HUES48 (cell line): ENCODE data around the gene KRT78.
"Not testable (repeated sequence)": the region's sequence is repeated elsewhere in the genome, so short reads cannot be mapped to it uniquely, and the experiment has no call there.

ENCODE experiments used
- H3K27ac ChIP-seq: one replicate; pipeline ENCODE4 v1.7.0; 2013; ENCODE audit warnings: low read depth, low read length, inconsistent platforms
- H3K27me3 ChIP-seq: 2 replicates; pipeline ENCODE4 v1.6.1; 2013; ENCODE audit warnings: mild to moderate bottlenecking, low read length; ENCODE audit not compliant: control insufficient read depth, insufficient read depth
- H3K36me3 ChIP-seq: 2 replicates; pipeline ENCODE4 v1.6.1; 2013; ENCODE audit warnings: low read length; ENCODE audit not compliant: control insufficient read depth, insufficient read depth
- H3K4me1 ChIP-seq: 2 replicates; pipeline ENCODE4 v1.6.1; 2013; ENCODE audit warnings: mild to moderate bottlenecking, low read length; ENCODE audit not compliant: control insufficient read depth, insufficient read depth
- H3K4me3 ChIP-seq: 2 replicates; pipeline ENCODE4 v1.5.1; 2013; ENCODE audit warnings: mild to moderate bottlenecking, low read depth, low read length
- H3K9ac ChIP-seq: 2 replicates; pipeline ENCODE4 v1.6.1; 2013; ENCODE audit warnings: mild to moderate bottlenecking, low read depth, low read length, moderate library complexity
- H3K9me3 ChIP-seq: 2 replicates; pipeline ENCODE4 v1.6.1; 2013; ENCODE audit warnings: low read length; ENCODE audit not compliant: control insufficient read depth, insufficient read depth

The KRT78 gene

GRCh38 chr12:52798671-52799504 lies 49.9 kb downstream of the KRT78 start:
- no peaks in the 10 kb centered on the region for H3K27me3 ChIP-seq
- peaks cover 15% of the 10 kb centered on the region for H3K4me1 ChIP-seq
- H3K4me3 ChIP-seq = no peak overlapping the region

GRCh38 chr12:52798003-52798670 lies 50.7 kb downstream of the KRT78 start:
- Histone ChIP-seq H3K4me3 (no peak overlapping the region), H3K4me1 (peaks cover 15% of the 10 kb centered on the region), H3K36me3 (no peaks in the 10 kb centered on the region), H3K9me3 (no peaks in the 10 kb centered on the region), H3K9ac (no peak overlapping the region), H3K27ac (no peak overlapping the region), H3K27me3 (no peaks in the 10 kb centered on the region)

More at GRCh38 chr12:52798671-52799504, 49.9 kb downstream of the KRT78 start:
- H3K36me3 ChIP-seq = no peaks in the 10 kb centered on the region
- no peaks in the 10 kb centered on the region for H3K9me3 ChIP-seq
- H3K9ac ChIP-seq = no peak overlapping the region
- no peak overlapping the region for H3K27ac ChIP-seq

- H3K36me3 ChIP-seq = no peaks in the 10 kb centered on the region
- H3K4me1 ChIP-seq = peaks cover 15% of the 10 kb centered on the region
- no peak overlapping the region for H3K27ac ChIP-seq
- H3K9me3 ChIP-seq = no peaks in the 10 kb centered on the region
- H3K4me3 ChIP-seq = no peak overlapping the region
- H3K27me3 ChIP-seq = no peaks in the 10 kb centered on the region
- H3K9ac ChIP-seq = no peak overlapping the region
Observed at GRCh38 chr12:52797529-52797894, 51.3 kb downstream of the KRT78 start.

GRCh38 chr12:52796839-52797528 lies 51.8 kb downstream of the KRT78 start:
- Histone ChIP-seq H3K4me1 (peaks cover 15% of the 10 kb centered on the region), H3K27me3 (no peaks in the 10 kb centered on the region), H3K36me3 (no peaks in the 10 kb centered on the region), H3K9ac (no peak overlapping the region), H3K9me3 (no peaks in the 10 kb centered on the region), H3K4me3 (no peak overlapping the region), H3K27ac (no peak overlapping the region)

- no peaks in the 10 kb centered on the region for H3K9me3 ChIP-seq
- H3K27me3 ChIP-seq = no peaks in the 10 kb centered on the region
- peaks cover 15% of the 10 kb centered on the region for H3K4me1 ChIP-seq
- no peak overlapping the region for H3K4me3 ChIP-seq
- no peak overlapping the region for H3K27ac ChIP-seq
- H3K9ac ChIP-seq = no peak overlapping the region
- no peaks in the 10 kb centered on the region for H3K36me3 ChIP-seq
Observed at GRCh38 chr12:52796429-52796794, 52.4 kb downstream of the KRT78 start.

- Histone ChIP-seq H3K36me3 (no peaks in the 10 kb centered on the region), H3K9ac (no peak within 1 kb of the TSS), H3K4me1 (peaks cover 15% of the 10 kb centered on the region), H3K27me3 (no peaks in the 10 kb centered on the region), H3K4me3 (no peak within 1 kb of the TSS), H3K9me3 (no peaks in the 10 kb centered on the region), H3K27ac (no peak within 1 kb of the TSS)
Observed at GRCh38 chr12:52795694-52796428, 52.9 kb downstream of the KRT78 start, which contains the start of gene KRT3. Gene KRT3 (minus strand): TSS chr12:52796117. CDS start chr12:52796042, 75 bp downstream.

- not testable (repeated sequence) for H3K36me3 ChIP-seq, H3K9me3 ChIP-seq, H3K9ac ChIP-seq, H3K27me3 ChIP-seq, H3K27ac ChIP-seq, H3K4me1 ChIP-seq, H3K4me3 ChIP-seq
Observed at GRCh38 chr12:52795332-52795674, 53.5 kb downstream of the KRT78 start.

- no peaks in the 10 kb centered on the region for H3K27me3 ChIP-seq
Observed at GRCh38 chr12:52794479-52795331, 54.1 kb downstream of the KRT78 start.

GRCh38 chr12:52792185-52793029 lies 56.4 kb downstream of the KRT78 start:
- H3K27ac ChIP-seq = no peak overlapping the region
- no peaks in the 10 kb centered on the region for H3K9me3 ChIP-seq
- no peak overlapping the region for H3K4me3 ChIP-seq
- no peaks in the 10 kb centered on the region for H3K4me1 ChIP-seq
- no peaks in the 10 kb centered on the region for H3K36me3 ChIP-seq
- H3K27me3 ChIP-seq = no peaks in the 10 kb centered on the region
- no peak overlapping the region for H3K9ac ChIP-seq

More at GRCh38 chr12:52794479-52795331, 54.1 kb downstream of the KRT78 start:
- Histone ChIP-seq H3K36me3 (no peaks in the 10 kb centered on the region), H3K9ac (no peak overlapping the region), H3K4me3 (no peak overlapping the region), H3K27ac (no peak overlapping the region), H3K9me3 (no peaks in the 10 kb centered on the region), H3K4me1 (peaks cover 3% of the 10 kb centered on the region)
